ENCODE data around the gene POLA1.

The POLA1 gene

GRCh38 chrX:25034889-25035288 is 341.2 kb downstream of the POLA1 start:
- DNase-seq: no peak

DNA sequence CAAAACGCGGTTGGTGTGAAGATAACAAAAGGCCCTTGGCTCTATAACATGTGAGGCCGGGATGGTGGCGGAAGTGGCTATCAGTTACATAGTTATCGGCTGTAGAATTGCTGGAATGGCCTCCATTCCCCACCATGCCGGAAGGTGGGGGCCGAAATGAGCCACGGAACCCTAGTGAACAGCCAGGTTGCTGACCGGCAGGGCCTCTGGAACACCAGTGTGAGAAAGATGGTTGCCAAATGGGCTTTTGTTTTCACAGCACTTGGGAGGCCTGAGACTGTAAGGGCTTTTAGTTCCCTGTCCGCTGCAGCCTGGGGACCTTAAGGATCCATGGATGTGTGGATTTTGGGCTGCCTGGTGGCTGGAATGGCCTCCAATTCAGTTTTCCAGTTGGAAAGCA is 345.3 kb downstream of the POLA1 start:
- DNase-seq: no peak

- no peak for DNase-seq
Measured at GRCh38 chrX:25043192-25043591, 349.5 kb downstream of the POLA1 start.

Measured in activated CD4-positive, alpha-beta T cell treated with anti-CD3 and anti-CD28 coated beads, Interleukin-2, amount 50 U/mL, for 48 hours (primary cell).